IPS-NIHi11 (cell line): Measurements from ENCODE around the gene MICOS13.

Experiments
- DNase-seq: peaks from one replicate; pipeline ENCODE4 v3.0.0; 2012; ENCODE audit warnings: mixed read lengths, low spot score

MICOS13 gene

DNA sequence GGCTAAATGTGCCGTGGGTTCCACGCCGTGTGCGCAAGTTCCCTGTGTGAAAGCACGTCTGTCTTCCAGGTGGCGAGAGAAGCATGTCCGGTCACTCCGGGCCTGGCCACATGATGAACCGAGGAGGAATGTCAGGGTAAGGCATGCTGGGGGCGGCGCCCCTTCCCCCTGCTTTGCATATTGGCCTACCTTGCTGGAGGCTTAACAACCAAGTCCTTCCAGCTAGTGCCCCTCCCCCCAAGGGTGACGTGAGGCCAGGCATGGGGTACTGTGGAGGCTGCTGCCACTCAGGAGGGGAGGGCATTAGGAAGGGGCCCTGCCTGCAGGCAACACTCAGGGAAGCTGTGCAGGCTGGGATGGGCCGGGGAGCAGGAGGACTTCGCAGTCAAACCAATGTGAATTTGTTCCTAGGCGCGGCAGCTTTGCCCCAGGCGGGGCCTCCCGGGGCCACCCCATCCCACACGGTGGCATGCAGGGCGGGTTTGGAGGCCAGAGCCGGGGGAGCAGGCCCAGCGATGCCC is 12.5 kb downstream of the MICOS13 start:
- DNase-seq: peak; percentile 77

DNA sequence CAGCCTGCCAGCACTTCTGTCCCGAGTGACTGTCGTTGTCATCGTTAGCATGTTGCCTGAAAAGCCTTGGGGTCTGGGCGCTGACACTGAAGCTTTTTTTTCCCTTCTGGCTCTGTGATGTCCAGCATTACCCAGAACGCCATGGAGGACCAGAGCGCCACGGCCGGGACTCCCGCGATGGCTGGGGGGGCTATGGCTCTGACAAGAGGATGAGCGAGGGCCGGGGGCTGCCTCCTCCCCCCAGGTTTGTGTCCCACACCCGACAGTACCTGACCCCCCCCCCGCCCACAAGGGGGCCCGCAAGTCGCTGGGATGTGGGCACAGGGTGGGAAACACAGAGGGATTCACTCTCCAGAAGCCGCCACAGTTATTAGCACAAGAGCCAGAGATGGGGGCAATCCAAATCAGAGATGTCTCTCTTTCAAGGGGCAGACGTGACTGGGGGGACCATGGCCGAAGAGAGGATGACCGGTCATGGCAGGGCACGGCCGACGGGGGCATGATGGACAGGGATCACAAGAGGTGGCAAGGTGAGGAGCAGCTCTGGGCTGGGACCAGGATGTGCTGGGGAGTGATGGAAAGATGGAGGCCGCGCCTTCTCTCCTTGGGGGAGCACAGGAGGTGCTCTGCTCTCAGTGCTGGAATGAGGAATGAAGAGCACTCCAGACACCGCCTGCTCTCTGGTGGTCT is 13.2 kb downstream of the MICOS13 start:
- DNase-seq: no peak

DNA sequence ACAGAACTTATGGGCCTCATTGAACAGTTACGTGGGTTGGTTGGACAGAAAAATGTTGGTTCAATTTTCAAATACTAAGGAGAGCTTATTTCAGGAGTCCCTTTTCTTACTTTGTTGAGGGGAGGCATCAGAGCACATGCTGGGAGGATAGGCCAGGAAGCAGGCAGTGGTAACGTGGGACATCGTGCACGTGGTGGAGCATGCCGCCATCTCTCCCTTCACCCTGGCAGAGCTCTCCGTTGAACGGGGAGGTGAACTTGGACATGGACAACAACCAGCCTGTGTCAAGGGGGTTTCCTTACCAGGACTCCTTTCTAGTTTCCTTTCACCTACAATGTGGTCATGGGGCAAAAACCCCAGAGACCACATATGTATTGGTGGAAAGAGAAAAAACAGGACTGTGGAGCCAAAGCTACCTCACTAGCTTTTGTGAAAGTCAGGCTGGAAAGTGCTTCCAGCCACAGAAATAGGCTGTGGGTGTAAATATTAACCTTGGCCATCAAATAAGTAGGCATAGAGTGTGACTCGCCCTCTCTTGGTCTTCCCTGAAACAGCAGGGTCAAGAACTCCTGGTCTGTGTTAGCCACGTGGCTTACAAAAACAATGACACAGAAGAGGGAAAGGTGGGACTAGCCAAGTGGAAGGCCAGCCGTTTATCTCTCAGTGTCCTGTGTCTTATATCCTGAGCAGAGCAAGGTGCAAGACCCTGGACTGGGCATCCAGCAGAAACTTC is 14.4 kb downstream of the MICOS13 start:
- DNase-seq: no peak

DNA sequence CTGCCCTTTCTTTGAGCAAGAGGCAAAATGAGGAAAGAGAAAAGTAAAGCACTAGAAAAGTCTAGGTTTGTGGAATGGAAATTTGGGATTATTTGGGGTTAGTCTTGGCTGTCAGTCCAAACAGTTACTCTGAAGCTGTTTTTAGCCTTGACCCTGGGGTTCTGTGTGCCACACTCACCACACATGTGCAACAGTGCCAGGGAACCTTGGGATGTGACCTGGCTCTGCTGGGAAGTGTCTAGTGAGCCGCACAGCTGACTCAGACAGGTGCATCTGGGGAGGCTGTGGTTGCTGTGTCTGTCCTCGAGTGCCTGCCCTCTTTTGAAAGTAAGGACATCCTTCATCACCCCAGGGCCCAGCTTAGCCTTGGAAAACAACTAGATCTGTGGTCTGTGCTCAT is 15.8 kb downstream of the MICOS13 start:
- DNase-seq: no peak

DNA sequence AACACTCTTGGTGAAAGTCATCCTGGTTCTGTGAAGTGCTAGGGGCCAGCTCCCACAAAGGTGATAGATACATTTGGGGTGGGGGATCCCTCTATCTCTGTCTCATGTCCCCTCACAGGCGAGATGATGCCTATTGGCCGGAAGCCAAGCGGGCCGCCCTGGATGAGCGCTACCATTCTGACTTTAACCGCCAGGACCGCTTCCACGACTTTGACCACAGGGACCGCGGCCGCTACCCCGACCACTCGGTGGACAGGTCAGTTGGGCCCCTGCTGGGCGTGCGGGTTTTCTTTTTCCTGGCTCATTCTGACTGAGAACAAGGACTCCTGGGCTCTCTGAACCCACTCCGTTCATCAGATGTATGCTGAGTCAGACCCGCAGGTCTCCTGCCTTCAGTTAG is 16.4 kb downstream of the MICOS13 start:
- DNase-seq: no peak

DNA sequence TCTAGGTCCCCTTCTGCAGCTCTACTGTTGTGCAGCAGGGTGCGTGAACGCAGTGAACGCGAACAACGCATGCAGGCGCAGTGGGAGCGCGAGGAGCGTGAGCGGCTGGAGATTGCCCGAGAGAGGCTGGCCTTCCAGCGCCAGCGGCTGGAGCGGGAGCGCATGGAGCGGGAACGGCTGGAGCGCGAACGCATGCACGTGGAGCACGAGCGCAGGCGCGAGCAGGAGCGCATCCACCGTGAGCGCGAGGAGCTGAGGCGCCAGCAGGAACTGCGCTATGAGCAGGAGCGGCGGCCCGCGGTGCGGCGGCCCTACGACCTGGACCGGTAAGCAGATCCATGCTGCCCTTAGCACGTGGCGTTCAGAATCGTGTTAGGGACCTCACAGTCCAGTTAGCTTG is 18.8 kb downstream of the MICOS13 start:
- DNase-seq: no peak

DNA sequence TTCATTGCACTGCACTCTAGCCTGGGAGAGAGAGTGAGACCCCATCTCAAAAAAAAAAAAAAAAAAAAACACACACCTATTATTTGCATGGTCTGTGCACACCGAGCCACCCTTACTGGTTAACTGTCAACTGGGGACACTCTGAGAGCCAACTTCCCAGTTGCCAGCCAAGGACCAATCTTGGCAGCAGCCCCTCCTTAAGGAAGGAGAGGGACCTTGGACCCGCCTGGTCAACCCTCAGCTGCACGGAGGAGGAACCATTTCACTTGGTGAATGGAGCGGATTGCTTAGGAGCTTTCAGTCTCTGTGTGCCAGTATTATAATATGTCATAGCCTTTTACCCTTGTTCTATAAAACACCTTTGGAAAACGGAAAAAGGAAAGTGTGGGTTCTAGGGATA is 24.9 kb downstream of the MICOS13 start:
- DNase-seq: no peak

DNA sequence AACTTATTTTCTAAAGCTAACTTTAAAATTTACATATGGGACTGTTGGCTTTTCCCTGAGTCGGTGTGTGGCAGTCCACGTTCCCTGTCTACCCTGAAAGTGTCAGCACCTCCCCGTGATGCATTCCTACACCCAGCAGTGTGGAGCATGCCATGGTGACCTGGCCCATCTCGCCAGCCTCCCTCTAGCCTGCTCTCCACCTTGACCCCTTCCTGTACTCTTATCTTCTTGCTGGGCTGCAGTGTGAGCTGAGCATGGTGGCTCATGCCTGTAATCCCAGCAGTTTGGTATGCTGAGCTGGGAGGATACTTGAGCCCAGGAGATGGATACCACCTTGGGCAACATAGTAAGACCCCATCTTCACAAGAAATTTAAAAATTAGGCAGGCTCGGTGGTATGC is 25.4 kb downstream of the MICOS13 start:
- DNase-seq: no peak

DNA sequence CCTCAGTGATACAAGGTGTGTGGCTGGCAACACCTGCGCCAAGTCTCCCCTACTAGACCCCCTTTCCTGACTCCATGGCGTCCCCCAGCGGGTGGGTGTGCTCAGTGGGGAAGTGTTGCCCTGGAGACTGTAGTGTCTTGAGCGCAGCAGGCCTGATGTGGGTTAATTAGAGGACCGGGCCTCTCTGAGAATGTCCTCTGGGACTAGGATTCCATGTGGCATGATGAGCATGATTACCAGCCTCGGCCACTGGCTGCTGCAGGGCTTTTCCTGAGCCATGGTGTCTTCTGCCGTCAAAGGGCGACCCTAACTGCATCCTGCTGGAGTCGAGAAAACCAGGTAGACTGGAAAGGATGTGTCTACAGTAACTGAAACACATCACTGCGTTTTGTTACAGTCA is 28.1 kb downstream of the MICOS13 start:
- no peak for DNase-seq

DNA sequence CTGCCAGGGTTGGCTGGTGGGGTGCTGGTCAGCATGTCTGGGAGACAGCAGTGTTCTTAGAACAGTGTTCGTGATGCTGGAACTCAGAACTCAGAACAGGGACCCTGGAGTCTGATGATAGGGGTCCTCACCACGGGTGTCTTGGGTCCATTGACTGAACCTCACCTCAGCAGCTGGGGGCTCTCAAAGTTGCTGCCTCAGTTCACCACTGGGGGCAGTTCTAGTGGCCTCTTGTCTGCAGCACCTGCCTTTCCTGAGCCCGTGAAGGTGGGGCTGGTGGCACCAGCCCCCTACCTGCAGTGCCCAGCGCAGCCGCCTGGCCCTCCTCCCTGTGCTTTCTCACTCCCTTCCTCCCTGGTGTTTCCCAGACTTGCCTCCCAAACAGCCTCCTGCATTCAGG is 29.0 kb downstream of the MICOS13 start:
- peak; percentile 25 for DNase-seq

DNA sequence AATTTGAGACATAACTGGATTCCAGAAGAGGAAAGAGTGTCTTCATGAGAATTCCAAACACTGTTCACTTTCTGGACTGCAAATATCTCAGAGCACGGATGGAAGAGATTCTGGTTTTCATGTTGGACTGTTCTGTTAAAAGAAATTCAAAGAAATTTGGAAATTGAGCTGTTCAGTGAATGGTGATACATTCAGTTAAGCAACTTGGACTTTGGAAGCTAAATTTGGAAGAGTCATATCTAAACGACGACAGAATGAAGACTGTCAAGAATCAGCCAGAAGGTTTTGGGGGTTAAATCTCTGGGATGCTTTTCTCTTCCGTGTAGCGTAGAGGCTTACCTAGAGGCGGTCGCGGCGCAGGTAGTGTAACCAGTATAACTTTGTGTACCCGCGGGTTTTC is 31.9 kb downstream of the MICOS13 start:
- no peak for DNase-seq

DNA sequence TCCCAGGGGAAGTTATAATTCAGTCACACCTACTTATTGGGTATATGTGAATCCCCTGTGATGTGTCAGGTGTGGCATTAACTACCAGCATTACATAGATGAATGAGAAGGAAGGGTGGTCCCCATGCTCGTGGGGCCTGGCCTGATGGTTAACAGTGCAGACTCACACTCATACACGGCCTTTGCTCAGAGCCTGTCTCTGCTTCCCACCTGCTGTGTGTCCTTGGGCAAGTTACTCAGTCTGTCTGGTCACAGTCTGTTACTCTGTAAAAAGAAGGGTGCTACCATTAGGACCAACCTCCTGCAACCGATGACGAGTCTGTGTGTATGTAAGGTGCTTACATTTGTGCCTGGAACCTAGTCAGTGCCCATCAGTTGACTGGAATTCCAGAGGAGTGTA is 33.6 kb downstream of the MICOS13 start:
- no peak for DNase-seq

DNA sequence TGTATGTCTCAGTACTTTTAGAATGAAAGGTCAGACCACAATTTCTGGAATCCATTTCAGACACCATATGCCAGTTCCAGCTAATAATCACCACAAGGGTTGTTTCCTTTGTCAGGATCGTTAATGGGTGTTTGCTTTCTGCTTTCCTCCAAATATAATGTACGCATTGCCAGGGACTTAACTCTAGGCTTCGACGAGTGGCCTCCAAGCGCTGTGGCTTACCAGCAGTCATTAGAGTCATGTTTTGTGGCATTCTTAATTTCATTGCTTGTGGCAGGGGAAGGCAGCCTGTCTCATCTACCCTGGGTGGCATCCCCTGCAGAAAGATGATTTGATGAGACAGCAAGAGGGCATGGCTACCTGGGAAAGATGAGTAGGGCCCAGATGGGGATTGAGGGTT is 34.9 kb downstream of the MICOS13 start:
- DNase-seq: no peak

DNA sequence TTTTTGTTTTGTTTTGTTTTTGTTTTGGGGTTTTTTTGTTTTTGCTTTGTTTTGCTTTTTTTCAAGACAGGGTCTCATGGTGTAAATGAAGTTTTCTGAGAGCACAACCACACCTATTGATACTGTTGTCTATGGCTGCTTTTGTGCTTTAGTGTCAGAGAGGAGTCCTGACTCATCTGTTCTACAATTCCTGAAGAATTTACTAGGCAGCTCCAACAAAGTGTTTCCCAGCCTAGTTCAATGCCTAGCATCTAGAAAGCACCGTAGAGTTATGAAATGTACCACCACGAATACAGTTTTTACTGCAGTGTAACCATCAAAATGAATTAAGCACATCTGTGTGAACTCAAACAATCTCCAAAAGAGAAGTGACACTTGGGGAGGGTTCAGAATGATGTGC is 36.3 kb downstream of the MICOS13 start:
- DNase-seq: no peak

DNA sequence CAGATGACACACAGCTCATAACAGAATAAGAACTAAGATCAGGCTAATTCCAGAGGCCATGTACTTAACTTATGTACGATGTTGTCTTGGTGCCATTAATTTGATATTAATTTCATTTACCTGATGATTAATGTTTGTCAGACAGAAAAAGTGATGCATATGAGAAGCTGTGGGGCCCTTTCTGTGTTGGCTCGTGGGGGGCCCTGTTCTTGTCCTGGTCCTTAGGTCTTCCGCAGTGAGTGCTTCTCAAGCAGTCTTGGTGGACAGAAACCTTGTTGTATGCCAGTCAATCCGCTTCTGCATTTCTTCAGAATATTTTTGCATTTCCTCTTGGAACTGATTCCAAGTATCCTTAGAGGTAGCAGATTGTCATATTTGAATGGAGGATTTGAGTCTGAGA is 37.3 kb downstream of the MICOS13 start:
- DNase-seq: no peak

DNA sequence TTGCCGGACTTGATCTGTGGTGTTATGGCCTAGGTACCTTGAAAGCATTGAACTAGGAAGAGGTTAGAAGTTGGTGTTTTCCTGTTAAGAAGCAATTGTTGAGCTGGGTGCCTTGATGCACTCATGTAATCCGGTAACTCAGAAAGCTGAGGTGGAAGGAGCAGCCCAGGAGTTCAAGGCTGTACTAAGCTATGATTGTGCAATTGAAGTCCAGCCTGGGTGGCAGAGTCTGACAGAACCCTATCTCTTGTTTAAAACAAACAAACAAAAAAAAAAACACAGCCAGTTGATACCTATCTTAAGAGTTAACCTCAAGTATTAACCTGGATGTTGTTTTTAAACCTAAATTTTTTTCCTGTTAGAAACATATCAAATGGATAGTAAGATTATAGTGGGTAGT is 38.1 kb downstream of the MICOS13 start:
- no peak for DNase-seq

DNA sequence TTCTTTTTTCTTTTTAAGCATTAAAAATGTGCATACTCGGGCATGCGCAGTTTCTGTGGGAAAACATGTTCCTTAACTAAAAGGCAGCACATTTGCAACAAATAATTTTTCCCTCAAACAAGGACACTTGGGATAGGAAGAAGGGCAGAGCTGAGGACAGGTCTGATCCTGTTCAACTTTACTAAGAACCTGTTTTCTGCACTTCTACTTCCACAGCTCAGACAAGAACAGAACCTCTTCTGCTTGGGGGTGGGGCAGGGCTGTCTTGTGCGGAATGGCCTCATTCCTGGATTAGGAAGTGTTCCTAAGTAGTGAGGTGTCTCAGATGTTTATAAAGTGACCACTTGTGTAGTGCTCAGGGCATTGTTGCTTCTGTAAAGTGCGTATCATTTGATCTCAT is 39.1 kb downstream of the MICOS13 start:
- DNase-seq: no peak

DNA sequence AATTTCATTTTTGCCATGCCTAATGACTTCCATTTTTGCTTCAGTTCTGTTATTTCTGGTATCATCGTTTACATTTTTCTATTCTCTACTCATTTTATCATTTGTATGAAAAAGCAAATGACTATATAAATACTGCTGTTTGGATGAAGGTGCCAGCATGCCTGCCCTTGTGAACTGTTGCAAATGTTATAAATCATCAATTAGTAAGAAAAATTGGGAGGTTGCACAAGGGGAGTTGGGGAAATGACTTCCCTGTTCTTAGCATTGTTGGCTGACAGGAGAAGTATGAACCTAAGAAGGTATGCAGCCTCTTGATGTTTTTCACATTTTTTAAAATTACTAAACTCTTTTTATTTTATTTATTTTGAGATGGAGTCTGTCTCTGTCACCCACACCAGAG is 42.3 kb downstream of the MICOS13 start:
- no peak for DNase-seq

DNA sequence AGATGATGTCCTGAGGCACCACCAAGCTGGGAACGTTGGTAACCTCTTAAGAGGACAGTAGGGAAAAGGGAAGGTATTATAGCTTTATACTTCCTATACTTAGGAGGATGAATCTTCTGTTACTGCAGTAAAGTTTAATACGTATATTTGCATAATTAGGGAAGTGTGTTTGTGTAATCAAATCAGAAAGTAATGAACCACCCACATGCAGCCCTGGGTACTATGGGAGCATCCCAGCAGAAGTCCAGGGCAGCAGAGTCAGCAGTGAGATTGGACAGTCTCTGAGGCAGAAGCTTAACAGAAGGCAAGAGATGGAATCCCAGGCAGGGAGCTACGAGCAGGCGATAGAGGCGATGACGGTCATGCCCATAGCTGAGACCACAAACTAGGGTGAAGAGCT is 44.9 kb downstream of the MICOS13 start:
- DNase-seq: no peak

DNA sequence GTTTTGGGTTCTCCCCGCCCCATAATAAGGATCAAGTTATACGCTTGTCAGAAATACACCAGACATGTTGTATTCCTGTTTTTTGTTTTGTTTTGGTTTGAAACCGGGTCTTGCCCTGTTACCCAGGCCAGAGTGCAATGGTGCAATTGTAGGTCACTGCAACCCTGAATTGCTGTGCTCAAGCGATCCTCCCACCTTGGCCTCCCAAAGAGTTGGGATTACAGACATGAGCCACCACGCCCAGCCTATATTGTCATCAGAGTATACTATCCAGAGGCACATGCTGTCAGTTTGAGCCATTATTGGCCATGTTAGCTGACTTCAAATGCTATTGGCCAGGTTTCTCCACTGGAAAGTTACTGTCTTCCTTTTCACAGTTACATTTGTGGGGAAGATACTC is 47.7 kb downstream of the MICOS13 start:
- no peak for DNase-seq

DNA sequence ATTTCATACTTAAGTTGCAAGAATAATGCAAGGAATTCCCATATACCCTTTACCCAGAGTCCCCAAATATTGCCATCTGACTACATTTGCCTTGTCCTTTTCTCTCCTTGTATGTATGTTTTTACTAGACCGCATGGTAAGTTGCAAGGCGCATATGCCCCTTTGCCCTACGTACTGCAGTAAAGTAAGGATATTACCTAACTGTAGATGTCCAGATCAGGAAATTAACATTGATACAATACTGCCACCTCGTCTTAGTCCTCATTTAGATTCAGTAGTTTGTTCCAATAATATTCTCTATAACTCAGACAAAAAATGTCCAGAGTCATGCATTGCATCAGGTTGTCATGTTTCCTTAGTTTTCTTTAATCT is 48.1 kb downstream of the MICOS13 start:
- DNase-seq: no peak

DNA sequence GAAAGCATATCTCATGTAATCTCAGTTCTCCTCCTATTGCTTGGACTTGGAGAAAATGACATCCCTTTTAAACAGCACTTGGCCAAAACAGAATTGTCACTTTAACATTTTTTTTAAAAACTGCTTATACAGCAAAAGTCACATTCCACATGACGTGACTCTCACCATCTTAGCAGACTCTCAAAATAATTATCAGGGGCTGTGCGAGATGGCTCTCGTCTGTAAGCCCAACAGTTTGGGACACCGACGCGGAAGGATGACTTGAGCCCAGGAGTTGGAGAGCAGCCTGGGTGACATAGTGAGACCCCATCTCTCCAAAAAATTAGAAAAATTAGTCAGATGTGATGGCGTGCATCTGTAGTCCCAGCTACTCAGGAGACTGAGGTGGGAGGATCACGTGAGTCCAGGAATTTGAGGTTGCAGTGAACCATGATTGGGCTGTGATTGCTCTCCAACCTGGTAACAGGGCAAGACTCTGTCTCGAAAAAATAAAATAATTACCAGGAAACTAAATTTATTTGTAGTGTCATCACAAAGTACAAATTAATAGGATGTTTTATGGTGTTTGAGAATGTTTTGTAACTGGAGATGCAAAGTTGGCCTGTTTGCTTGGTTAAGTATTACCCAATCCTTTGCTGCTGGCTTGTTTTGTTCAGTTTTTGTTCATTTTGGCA is 48.6 kb downstream of the MICOS13 start:
- DNase-seq: no peak

DNA sequence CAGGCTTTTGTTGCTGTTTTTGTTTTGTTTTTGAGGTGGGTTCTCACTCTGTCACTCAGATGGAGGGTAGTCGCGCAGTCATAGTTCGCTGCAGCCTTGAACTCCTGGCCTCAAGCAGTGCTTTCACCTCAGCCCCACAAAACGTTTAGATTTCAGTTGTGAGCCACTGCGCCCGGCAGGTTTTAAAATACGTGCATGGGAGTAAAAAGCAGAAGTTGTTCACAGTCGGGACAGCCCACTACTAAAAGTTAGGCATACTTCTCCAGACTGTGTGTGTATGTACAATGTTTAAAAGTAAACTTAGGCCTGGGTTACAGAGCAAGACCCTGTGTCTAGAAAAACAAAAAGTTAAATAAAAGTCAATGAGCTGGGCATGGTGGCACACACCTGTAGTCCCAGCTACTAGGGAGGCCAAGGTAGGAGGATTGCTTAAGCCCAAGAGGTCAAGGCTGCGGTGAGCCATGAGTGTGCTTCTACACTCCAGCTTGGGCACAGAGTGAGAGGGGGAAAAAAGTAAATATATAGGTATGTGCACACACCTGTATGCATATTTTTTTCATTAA is 51.3 kb downstream of the MICOS13 start:
- no peak for DNase-seq
